Activated effector memory CD4-positive, alpha-beta T cell treated with anti-CD3 and anti-CD28 coated beads, Interleukin-2, amount 50 U/mL, for 16 hours (primary cell): ENCODE data around the gene MDN1.

Experiments
- DNase-seq: peaks from one replicate; pipeline ENCODE4 v3.0.0-alpha.2; 2020

MDN1 gene

DNA sequence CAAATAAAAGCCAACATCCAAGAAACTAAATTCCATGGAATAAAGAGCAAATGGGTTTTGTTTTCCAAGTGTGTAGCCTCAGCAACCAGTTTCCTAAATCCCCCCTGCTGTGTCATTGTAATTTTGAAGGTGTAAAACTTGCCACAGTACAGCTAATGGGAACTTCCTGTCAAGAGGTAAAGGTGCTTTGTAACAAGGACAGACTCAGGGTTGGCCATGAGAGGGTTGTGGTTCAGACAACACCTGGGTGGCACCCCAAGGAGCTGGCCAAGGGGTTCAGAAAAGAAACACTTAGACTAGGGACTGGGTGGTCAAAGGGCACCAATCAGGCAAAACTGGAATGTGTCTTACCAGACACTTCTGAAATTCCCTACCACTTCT lies 128.7 kb downstream of the MDN1 start:
- DNase-seq, result no peak

DNA sequence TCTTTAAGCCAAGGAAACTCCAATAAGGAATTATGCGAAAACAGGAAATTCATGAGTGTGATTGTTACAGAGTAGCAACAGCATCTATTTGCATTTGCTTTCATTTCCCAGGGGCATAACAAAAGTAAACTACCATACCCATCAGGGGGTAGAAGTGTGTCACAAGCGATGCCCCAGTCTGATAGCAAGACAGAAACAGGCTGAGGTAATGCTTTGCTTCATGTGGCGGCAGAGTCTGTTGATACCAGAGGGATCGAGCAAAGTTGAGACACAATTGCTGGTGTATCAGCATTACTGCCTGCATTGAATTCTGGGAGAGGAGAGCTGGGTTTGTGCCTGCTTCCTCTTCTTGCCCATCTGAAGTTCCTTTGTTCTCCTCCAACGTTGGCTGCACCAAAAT lies 129.9 kb downstream of the MDN1 start:
- DNase-seq, result no peak

- no peak for DNase-seq
Observed at GRCh38 chr6:89688328-89688727, 131.3 kb downstream of the MDN1 start.

GRCh38 chr6:89685311-89685710 lies 134.3 kb downstream of the MDN1 start:
- no peak for DNase-seq

GRCh38 chr6:89682991-89683390 lies 136.6 kb downstream of the MDN1 start:
- no peak for DNase-seq

- no peak for DNase-seq
Observed at GRCh38 chr6:89681983-89682564, 137.5 kb downstream of the MDN1 start.

- DNase-seq, result no peak
Observed at GRCh38 chr6:89680551-89680950, 139.0 kb downstream of the MDN1 start.

DNA sequence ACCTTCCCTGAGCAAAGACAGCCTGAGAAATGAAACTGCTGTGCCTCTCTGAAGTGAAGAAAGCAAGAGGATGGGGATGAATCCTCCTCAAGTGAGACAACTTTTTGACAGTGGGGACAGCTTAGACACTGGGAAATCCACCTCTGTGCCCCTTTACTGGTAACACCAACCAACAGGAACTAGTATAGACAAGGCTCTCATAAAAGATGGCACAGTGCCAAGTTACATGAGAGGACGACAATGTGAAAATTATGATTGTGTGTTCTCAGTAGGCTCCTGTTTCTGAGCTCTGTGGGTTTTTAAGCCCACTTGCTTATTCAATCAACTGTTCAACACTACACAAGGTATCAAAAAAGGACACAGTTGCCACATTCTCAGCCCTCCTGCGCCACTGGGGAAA lies 139.4 kb downstream of the MDN1 start:
- no peak for DNase-seq

GRCh38 chr6:89679215-89680120 lies 140.1 kb downstream of the MDN1 start:
- DNase-seq, result no peak

GRCh38 chr6:89678531-89678930 lies 141.1 kb downstream of the MDN1 start:
- no peak for DNase-seq

GRCh38 chr6:89675949-89676748 lies 143.4 kb downstream of the MDN1 start:
- no peak for DNase-seq

DNA sequence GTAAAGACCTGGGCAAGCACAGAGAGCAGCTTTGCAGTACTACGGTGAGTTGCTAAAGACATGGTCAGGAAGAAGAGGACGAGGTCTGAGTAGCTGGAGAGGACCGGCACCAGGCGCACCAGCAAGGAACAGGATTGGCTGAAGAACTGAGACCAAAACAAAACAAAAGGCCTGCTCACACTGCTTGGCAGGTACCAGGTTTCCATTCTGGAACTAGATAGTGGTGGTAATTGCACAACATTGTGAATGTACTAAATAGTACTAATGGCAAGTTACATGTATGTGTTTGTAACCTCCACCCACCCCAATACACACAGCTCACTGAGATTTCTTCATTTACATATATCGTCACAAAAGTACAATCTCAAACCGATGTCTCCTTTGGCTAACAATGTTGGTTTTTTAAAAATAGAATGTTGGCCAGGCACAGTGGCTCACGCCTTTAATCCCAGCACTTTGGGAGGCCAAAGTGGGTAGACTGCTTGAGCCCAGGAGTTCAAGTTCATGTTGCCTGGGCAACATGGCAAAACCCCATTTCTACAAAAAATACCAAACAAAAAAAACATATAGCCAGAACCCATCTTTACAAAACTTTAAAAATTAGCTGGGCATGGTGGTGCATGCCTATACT lies 148.5 kb downstream of the MDN1 start:
- DNase-seq, result no peak

DNA sequence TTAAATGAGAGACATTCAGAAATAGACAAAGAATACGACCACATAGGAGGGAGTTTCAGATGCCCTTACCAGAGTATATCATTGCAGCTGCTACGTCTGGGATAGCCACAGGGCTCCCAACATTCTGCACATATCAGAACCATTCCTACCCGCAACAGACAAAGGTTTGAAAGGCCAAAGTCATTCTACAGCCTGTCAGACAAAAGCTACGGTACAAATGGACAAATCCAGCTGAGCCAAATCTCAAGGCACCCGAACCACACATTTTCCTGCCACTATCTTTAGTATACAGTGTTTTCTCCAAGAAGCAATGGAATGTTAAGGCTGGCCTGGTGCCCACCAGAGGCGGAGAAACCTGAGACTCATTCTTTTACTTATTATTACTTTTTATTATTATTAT lies 150.6 kb downstream of the MDN1 start:
- no peak for DNase-seq

- no peak for DNase-seq
Observed at GRCh38 chr6:89667872-89668556, 151.6 kb downstream of the MDN1 start.

DNA sequence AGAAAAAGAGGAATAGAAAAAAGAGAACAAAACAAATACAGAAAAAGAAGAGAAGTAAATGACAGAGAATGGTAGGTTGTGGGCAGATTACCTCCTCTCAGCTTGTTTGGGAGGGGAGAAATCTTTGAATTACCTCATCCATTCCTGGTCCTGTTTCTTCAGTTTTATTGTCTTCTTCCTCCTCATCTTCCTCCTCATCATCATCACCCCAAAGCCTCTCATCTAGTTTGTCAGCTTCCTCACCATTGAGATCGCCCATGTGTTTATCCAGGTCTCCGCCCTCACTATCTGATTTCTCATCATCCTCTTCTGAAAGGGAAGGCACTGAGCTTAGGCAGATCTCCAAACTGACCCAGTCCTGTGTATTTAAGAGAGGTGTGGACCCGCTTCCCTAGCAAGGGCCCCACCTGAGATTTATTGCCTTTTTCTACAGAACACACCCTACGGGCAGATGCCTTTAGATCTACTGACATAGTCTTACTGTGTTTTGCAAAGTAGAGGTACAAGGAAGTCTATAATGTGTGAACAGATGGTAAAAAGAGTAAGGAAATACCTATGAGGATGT lies 156.9 kb downstream of the MDN1 start:
- DNase-seq, result no peak

GRCh38 chr6:89661559-89661958 lies 158.0 kb downstream of the MDN1 start:
- no peak for DNase-seq

- no peak for DNase-seq
Observed at GRCh38 chr6:89660981-89661380, 158.6 kb downstream of the MDN1 start.

DNA sequence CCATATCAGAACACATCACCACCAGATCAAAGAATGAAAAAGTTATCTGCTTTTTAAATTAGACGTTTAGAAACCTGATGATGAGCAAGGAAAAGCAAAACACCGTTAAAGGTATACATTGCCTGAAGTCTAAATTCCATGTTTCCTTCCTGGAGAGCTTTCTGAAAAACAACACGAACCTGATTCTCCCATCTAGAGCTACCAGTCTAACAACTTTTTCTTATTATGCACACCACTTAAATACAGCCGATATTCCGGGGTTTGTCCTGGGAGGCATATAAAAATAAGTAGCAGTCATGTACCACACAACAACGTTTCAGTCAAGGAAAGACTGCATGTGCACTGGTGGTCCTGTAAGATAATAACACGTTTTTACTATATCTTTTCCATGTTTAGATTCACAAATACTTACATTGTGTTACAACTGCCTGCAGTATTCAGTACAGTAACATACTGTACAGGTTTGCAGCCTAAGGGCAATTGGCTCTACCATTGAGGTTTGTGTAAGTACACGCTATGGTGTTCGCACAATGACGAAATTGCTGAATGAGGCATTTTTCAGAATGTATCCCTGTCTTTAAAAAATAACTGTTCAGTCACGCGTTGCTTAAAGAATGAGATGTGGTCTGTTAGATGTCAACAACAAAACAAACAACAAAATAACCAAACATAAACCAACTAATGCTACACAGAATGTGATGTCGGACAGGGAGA lies 162.0 kb downstream of the MDN1 start:
- DNase-seq, result no peak

DNA sequence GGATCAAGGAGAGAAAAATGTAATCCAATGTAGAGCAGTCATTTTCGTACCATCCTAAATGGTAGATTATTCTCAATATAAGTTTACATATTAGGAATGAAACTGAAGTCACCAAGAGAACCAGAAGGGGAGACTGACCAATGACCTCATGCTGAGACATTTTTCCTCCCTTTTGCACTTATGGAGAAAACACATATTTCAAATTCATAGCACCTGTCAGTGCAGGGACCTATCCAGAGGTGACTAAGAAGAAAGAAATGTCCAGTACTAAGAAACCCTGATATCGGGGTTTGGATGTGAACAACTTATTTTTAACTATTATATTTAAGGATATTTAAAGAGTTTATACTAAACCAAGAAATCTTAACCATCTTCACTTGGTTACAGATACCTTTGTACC lies 164.5 kb downstream of the MDN1 start:
- no peak for DNase-seq

DNA sequence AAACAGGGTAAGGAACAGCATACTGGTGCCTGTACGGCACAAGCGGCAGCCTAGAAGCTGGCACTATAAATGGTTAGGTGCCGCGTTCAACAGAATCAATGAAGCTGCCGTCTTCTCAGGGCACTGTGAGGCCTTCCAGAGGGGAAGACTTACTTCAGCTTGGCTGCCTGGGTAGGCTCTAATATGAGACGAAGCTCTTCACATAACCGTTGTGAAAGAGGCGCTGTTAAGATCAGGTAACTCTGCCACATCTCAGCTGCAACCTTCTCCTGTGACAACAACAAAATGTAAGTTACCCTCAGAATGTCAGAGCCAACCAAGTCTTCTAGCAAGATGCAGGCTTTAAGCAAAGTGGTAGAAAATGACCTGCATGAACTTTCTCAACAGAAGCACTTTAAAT lies 169.0 kb downstream of the MDN1 start:
- no peak for DNase-seq

DNA sequence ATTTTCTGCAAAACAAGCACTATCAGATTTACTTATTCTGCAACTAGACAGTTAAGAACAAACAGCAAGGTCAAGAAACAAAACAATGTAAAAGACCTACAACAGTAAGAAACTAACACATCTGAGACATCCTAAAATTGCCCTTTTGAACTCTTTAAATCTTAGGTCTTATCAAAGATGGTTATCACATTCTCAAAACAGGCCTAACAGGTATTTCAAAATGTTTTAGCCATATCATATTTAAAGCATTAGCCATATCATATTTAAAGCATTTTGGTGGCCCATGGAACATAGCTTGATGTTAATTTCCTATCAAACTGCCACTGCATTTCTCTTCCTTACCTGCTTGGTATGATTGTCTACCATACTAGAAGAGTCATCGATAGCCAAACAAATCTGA lies 169.9 kb downstream of the MDN1 start:
- DNase-seq, result no peak

DNA sequence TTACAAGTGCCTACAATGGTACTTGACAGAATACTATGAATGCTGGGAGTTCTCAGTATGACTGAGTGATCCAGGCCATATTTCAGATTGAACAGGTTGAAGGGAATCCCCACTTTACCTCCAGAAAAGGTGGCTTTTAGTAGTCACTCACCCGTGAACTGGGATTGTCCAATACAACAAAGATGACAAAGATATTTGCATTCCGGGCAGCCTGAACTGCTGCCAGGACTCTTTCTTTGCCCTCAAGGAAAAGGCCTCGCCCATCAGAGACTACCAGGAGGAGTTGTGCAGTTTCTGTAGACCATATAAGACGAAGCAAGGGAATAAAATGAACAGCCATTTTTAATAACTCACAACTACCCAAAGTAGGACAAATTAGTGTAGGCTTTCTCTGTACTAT lies 174.7 kb downstream of the MDN1 start:
- no peak for DNase-seq
